AG09309 (cell line): ENCODE measurements around the gene ZNF18.

Source experiments
- DNase-seq: peaks from one replicate; pipeline ENCODE4 v3.0.0-alpha.2; 2010; ENCODE audit warnings: low read depth
- H3K4me3 ChIP-seq: 2 replicates; pipeline ENCODE4 v1.5.1; 2011; ENCODE audit warnings: mild to moderate bottlenecking, low read depth, low read length, moderate library complexity; ENCODE audit not compliant: control insufficient read depth
- TF ChIP-seq, protein P1 (sequence below): IDR thresholded peaks from 2 replicates; pipeline ENCODE4 v1.5.1; 2011; ENCODE audit warnings: mild to moderate bottlenecking, low read depth, low read length, inconsistent platforms; ENCODE audit not compliant: insufficient read depth, control insufficient read depth; ENCODE audit errors: missing control alignments

ZNF18 gene

GRCh38 chr17:11997147-11997971 is at the start of gene ZNF18:
Gene ZNF18 (minus strand): TSS chr17:11997475. CDS start chr17:11992829, 4,646 bp downstream.
- DNase-seq = peak; percentile 59
- TF ChIP-seq, protein P1, sequence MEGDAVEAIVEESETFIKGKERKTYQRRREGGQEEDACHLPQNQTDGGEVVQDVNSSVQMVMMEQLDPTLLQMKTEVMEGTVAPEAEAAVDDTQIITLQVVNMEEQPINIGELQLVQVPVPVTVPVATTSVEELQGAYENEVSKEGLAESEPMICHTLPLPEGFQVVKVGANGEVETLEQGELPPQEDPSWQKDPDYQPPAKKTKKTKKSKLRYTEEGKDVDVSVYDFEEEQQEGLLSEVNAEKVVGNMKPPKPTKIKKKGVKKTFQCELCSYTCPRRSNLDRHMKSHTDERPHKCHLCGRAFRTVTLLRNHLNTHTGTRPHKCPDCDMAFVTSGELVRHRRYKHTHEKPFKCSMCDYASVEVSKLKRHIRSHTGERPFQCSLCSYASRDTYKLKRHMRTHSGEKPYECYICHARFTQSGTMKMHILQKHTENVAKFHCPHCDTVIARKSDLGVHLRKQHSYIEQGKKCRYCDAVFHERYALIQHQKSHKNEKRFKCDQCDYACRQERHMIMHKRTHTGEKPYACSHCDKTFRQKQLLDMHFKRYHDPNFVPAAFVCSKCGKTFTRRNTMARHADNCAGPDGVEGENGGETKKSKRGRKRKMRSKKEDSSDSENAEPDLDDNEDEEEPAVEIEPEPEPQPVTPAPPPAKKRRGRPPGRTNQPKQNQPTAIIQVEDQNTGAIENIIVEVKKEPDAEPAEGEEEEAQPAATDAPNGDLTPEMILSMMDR = no peak

GRCh38 chr17:12046786-12047185 is 49.5 kb upstream of the ZNF18 start:
- H3K4me3 ChIP-seq = no peak overlapping the region
- TF ChIP-seq, protein P1 = no peak

More at GRCh38 chr17:11997147-11997971, at the start of gene ZNF18:
- H3K4me3 ChIP-seq = peak within 1 kb of the TSS; percentile 63

DNA sequence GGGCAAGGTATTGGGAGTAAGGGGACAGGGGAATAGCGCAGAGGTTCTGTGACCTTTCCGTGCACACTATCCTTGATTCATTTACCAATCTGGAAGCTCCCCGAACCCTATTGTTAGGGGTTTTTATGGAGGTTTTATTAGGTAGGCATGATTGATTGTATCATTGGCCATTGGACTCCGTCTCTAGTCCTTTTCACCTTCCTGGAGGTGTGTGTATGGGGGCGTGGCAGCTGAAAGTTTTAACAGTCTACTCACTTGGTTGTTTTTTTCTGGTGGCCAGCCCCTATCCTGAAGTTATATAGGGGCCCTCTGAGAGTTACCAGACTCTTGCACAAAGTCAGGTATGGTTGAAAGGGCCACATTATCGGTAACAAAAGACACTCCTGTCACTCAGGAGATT is 46.4 kb upstream of the ZNF18 start:
- DNase-seq = no peak
- TF ChIP-seq, protein P1 = no peak
- no peak overlapping the region for H3K4me3 ChIP-seq

More at GRCh38 chr17:12046786-12047185, 49.5 kb upstream of the ZNF18 start:
- no peak for DNase-seq

- DNase-seq = peak; percentile 29
- H3K4me3 ChIP-seq = no peak overlapping the region
- TF ChIP-seq, protein P1 = no peak
Measured at GRCh38 chr17:12041312-12041711, 44.0 kb upstream of the ZNF18 start.

DNA sequence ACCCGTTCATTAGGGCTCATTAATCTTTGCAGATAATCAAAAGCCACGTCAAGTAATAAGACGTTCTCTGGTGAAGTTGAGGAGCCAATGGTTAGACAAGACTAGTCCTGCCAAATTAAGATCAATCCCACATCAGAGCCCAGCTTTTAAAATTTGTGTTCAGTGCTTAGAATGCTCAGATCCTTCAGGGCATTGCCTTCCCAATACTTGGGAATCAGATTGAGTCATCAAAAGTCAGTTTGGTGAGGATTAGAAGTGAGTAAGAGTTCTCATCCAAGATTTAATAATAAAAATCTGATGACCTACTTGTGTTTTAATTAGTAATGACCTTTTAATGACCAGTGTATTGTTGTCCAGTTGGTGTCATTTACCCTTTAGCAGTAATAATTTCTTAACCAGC is 43.2 kb upstream of the ZNF18 start:
- no peak for DNase-seq
- H3K4me3 ChIP-seq = no peak overlapping the region
- TF ChIP-seq, protein P1 = no peak

DNA sequence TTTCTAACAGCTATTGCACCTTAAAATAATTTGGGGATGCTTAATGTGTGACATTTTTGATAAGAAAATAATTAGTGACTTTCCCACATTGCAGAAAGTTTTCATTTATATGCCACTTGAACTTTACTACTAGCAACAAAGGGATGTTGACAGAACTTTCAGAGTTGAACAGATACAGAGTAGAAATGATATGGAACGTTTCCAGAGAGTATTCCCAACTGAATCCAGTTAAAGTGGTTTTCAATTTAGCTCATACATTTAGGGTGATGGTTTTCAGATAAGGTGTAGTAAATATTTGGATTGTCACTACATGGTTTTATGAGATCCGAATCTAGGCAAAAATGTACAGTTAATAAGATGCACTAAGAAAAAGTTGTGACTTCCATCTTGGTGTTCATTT is 40.7 kb upstream of the ZNF18 start:
- H3K4me3 ChIP-seq = no peak overlapping the region
- TF ChIP-seq, protein P1 = no peak
- no peak for DNase-seq

DNA sequence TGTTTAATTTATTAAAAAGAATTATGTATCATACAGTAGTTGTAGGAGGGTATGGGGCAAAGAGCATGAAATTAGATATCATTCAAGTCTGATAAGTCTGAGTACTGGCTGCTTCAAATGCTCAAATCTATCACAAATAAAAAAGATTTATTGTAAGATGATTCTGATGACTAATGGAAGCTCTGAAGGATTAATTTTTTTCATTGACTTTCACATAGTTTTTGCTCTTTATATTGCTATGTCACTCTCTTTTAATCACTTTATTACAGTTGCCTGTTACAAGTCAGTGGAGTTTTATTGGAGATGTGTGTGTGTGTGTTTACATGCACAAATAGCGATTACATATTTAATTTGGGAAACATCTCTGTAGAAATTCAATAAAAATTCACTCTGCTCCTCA is 38.4 kb upstream of the ZNF18 start:
- H3K4me3 ChIP-seq = no peak overlapping the region

More for the DNA sequence above, 38.4 kb upstream of the ZNF18 start:
- DNase-seq = no peak
- TF ChIP-seq, protein P1 = no peak
